ENCODE data around the gene GCGR.

GRCh38 chr17:81833160-81833920 lies 29.4 kb downstream of the GCGR start, which contains the start of gene MCRIP1:
- no peak for TF ChIP-seq CTCF (conservative IDR thresholded peaks at IDR 0.05; ENCODE audit: low read length)
- TF ChIP-seq EZH2phosphoT487 (IDR thresholded peaks at IDR 0.05; ENCODE audit: borderline replicate concordance, low read depth, low read length) = no peak

Data from OCI-LY7 (cell line).